Mucosa of descending colon (tissue), 3 donors: ENCODE measurements around the gene ACSL3. TPM values are rescaled to one million over a fixed set of nuclear protein-coding genes. Genes with fewer than 3 reads are reported as not detected.

Experiments
- ATAC-seq: fragments of 200-7000 bp; cut with Tn5 transposase; one replicate; pipeline ENCODE4 v1.9.1; 2020; ENCODE audit warnings: mild to moderate bottlenecking, moderate library complexity
- DNase-seq, 3 donors: peaks; one replicate each; pipeline ENCODE4 v3.0.0-alpha.2; 2020
- H3K36me3 ChIP-seq: fragments of 200-600 bp; one replicate; pipeline ENCODE4 v1.8.0; 2021; ENCODE audit warnings: low read depth, mild to moderate bottlenecking
- H3K4me1 ChIP-seq: fragments of 200-600 bp; one replicate; pipeline ENCODE4 v1.8.0; 2021; ENCODE audit warnings: low read depth, mild to moderate bottlenecking
- H3K4me3 ChIP-seq: fragments of 200-600 bp; one replicate; pipeline ENCODE4 v1.8.0; 2021; ENCODE audit warnings: mild to moderate bottlenecking
- H3K9me3 ChIP-seq: fragments of 200-600 bp; one replicate; pipeline ENCODE4 v1.8.0; 2021; ENCODE audit warnings: mild to moderate bottlenecking
- intact Hi-C, 2 donors: fragments of 100-400 bp; cut with DNase I in 1 of 2; cut with micrococcal nuclease in 1 of 2; formaldehyde crosslinking; loops; one replicate each; pipeline versions ENCODE4 v1.11.0 to v1.11.1; 2022; cut with DNase I, micrococcal nuclease
- total RNA-seq, 3 donors: library from RNA; stranded (reverse); fragmentation: NEBNext Ultra II Directional in 2 of 3; extraction: Animal tissue kit (Norgen Biotek cat#: 25700) in 2 of 3; gene quantifications; one replicate each; pipeline versions ENCODE4 v1.2.1 to v1.2.4, GENCODE V29; 2021 to 2023
- TF ChIP-seq, protein P1 (sequence below): fragments of 200-600 bp; IDR thresholded peaks from one replicate; pipeline ENCODE4 v1.8.0; 2022; ENCODE audit warnings: antibody characterized with exemption, mild to moderate bottlenecking
- donor health status: DM: no; HTN: no; CAD: no; lungs with moderate emphysema.
- donor health status: DM: no; HTN: no; CAD: no.
- donor health status: DM: no; HTN: yes; CAD: no.

Gene ACSL3
- total RNA-seq, 3 donors from 2014 or later = 77.2 to 108 (median 93.0) TPM

GRCh38 chr2:222825031-222825430, 35.8 kb upstream of the ACSL3 start:
- H3K9me3 ChIP-seq = no peaks in the 10 kb centered on the region
- DNase-seq = no peak
- intact Hi-C loops = no loop called here
- H3K4me1 ChIP-seq = no peaks in the 10 kb centered on the region
- ATAC-seq = no peak
- no peak overlapping the region for H3K4me3 ChIP-seq
- H3K36me3 ChIP-seq = no peaks in the 10 kb centered on the region
- TF ChIP-seq, protein P1, sequence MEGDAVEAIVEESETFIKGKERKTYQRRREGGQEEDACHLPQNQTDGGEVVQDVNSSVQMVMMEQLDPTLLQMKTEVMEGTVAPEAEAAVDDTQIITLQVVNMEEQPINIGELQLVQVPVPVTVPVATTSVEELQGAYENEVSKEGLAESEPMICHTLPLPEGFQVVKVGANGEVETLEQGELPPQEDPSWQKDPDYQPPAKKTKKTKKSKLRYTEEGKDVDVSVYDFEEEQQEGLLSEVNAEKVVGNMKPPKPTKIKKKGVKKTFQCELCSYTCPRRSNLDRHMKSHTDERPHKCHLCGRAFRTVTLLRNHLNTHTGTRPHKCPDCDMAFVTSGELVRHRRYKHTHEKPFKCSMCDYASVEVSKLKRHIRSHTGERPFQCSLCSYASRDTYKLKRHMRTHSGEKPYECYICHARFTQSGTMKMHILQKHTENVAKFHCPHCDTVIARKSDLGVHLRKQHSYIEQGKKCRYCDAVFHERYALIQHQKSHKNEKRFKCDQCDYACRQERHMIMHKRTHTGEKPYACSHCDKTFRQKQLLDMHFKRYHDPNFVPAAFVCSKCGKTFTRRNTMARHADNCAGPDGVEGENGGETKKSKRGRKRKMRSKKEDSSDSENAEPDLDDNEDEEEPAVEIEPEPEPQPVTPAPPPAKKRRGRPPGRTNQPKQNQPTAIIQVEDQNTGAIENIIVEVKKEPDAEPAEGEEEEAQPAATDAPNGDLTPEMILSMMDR = no peak

DNA sequence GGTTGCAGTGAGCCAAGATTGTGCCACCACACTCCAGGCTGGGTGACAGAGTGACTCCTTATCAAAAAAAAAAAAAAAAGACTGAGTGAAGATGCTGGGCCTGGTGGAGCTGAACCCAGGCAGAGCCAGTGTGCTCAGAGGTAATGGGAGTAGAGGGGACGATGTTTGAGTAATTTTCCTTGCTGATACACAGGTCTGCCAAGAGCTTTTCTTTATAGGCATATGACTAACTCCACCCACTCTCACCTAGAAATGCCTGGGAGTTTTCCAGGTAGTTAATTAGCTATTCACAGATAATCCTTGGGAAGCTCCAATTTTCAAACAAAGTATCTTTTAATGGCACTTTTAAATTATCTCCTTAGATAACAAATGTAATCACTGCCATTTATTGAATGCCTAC, 33.4 kb upstream of the ACSL3 start:
- ATAC-seq (no peak), DNase-seq (no peak)
- Histone ChIP-seq H3K4me1 (no peaks in the 10 kb centered on the region), H3K9me3 (no peaks in the 10 kb centered on the region), H3K36me3 (no peaks in the 10 kb centered on the region), H3K4me3 (no peak overlapping the region)
- TF ChIP-seq, protein P1 = no peak
- intact Hi-C loops = no loop called here

GRCh38 chr2:222828572-222828971, 32.3 kb upstream of the ACSL3 start:
- H3K4me3 ChIP-seq = no peak overlapping the region
- H3K4me1 ChIP-seq = no peaks in the 10 kb centered on the region
- TF ChIP-seq, protein P1 = no peak
- ATAC-seq (no peak), DNase-seq (no peak)
- intact Hi-C loops = no loop called here
- H3K9me3 ChIP-seq = no peaks in the 10 kb centered on the region
- H3K36me3 ChIP-seq = no peaks in the 10 kb centered on the region

GRCh38 chr2:222830164-222830563, 30.7 kb upstream of the ACSL3 start:
- intact Hi-C loops = no loop called here
- Histone ChIP-seq H3K9me3 (no peaks in the 10 kb centered on the region), H3K4me1 (no peaks in the 10 kb centered on the region), H3K4me3 (no peak overlapping the region), H3K36me3 (no peaks in the 10 kb centered on the region)
- ATAC-seq = no peak
- TF ChIP-seq, protein P1 = no peak
- DNase-seq = no peak

- intact Hi-C loops = no loop called here
- TF ChIP-seq, protein P1 = no peak
- no peak for ATAC-seq
- no peak for DNase-seq
- no peaks in the 10 kb centered on the region for H3K9me3 ChIP-seq
- H3K4me1 ChIP-seq = no peaks in the 10 kb centered on the region
- no peak overlapping the region for H3K4me3 ChIP-seq
- no peaks in the 10 kb centered on the region for H3K36me3 ChIP-seq
These were observed 27.4 kb upstream of the ACSL3 start for GRCh38 chr2:222833410-222833809.
